Brain pericyte (primary cell): ENCODE data around the gene CFAP53.
"Not testable (repeated sequence)": the region's sequence is repeated elsewhere in the genome, so short reads cannot be mapped to it uniquely, and the experiment has no call there.

Experiments
- DNase-seq: peaks from one replicate; pipeline ENCODE4 v3.0.0-alpha.2; 2012; ENCODE audit warnings: low read depth, low spot score

CFAP53 gene

DNA sequence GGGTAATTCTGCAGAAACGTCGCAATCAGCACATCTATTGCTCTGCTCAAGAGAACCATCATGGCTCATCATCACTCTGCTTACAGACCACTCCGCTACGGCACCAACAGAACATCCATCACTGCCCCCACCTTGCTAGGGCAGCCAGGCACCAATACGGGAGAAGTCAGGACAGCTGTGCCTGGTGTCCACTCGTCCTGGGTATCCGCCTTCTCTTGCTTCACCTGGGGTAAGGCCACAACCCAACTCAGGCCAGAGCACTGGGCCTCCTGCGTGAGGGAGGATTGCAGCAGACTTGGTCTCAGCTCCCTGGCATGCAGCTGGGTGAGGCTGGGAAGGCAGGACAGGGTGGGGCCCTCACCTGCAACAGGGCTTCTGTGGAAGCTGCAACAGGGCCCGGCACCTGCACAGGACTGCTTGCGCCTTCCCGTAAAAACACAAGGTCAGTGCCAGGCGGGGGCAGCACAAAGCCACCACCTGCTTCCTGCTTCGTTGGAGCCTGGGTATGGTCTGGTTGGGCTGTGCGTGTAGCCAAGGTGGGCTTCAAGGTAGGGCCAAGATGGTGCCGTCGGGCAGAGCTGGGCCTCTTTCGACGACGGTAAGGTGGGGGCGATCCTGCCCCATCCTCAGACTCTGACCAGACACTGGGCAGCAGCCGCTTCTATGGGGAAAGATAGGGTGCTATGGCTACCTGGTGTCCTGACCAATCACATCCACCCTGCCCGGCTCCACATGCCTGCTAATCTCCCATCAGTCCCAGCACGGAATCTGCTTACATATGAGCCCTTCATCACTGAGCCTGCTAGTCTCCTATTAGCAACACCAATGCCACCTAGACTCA is 7.1 kb upstream of the CFAP53 start:
- DNase-seq, result no peak

DNA sequence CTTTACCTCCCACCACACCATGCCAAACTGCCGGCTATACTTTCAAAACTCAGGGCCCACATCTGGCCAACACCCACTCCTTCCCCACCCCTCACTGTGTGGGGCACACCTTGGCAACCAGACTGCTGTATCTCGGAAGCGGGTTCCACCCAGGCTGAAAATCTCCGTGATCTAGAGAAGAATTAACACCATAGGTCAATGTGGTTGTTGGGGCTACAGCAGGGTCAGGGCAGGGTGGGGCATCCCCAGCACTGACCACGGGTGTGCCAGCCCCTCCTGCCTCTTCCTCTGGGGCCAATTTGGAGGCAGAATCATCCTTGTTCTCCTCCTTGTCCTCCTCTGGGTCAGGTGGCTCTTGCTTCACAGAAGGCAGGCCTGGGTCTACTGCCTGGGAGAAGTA is 6.3 kb upstream of the CFAP53 start:
- DNase-seq, result no peak

DNA sequence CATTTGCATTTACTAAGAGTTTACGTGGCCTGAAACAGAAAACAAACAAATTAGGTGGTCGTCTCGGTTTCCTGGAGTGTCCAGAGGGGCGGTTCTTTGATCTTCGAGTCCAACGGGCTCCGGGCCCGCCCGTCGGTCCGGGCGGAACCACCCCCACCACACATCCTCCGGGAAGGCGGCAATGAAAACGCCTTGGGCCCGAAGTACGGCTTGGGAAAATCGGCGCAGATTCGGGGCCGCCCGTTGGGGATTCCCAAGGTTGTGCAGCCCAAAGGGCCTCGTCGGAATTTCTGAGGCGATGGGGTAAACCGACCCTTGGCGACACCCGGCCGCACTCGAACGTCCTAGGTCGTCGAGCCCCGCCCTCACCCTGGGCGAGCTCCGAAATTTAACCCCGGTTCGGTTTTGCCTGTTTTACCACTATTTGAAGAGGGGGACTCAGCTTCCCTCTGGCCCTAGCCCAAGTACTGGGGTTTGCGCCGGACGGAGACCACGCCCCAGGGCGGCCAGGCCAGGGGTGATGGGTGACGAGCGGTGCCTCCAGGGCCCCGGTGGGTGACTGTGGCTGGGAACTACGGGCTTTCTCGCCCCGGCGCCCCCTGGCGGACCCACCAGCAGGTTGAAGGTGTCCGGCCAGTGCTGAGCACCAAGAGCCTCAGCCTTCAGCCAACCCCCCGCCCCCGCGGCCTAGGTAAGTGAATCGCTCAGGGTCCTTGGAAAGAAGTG is 1.9 kb upstream of the CFAP53 start:
- no peak for DNase-seq

DNA sequence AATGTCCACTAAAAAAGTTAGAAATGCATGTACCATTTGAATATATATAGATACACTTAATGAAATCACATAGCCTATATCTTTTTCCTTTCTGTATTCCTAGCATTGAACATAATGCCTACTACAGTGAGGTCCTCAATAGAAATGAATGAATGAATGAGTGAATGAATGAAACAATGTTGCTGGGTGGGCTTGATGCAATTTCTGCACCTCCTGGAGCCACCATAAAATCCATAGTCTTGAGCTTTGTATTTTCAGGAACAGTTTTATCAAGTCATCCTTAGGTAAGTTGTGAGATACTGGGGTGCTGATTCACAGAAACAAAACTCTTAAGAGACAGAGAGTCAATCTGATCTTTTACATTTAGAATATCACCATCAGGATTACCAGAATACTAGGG is 3.3 kb downstream of the CFAP53 start:
- DNase-seq, result no peak

DNA sequence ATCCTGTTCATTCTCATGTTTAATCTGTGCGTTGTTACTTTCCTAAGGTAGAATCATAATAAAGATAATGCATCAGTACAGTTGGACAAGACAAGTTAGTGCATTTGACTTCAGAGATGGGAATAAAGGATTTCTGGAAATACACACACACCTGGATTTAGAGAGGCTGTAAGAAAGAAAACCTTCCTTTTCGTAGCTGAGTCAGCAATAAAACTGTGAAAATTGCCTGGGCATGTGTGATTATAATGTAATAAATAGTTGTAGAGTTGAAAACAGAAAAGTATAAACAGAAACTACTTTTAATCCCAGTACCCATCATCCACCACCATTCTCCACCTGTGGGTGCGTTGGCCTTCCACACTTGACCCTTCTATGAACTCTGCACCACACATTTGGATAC is 15.4 kb downstream of the CFAP53 start:
- no peak for DNase-seq

DNA sequence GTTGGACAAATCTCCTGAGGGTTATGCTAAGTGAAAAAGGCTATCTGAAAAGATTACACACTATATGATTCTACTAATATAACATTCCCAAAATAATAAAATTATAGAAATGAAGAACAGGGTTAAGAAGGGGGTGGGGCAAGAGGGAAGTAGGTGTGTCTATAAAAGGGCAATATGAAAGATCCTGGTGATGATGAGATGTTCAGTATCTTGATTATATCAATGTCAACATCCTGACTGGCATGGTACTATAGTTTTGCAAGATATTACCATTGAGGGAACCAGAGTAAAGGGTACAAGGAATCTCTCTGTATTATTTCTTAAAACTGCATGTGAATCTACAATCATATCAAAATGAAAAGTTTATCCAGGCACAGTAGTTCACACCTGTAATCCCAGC is 16.7 kb downstream of the CFAP53 start:
- no peak for DNase-seq

DNA sequence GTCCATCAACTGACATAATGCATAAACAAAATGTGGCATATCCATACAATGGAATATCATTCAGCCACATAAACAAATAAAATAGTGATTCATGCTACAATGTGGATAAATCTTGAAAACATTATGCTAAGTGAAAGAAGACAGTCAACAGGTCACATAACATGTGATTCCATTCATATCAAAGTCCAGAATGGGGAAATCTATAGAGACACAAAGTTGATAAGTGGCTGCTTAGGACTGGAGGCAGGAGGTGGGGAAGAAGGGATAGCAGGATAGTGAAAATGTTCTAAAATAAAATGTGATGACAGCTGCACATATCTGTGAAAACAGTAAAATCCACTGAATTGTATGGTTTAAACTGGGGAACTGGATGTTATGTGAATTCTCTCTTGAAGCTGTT is 18.7 kb downstream of the CFAP53 start:
- no peak for DNase-seq

DNA sequence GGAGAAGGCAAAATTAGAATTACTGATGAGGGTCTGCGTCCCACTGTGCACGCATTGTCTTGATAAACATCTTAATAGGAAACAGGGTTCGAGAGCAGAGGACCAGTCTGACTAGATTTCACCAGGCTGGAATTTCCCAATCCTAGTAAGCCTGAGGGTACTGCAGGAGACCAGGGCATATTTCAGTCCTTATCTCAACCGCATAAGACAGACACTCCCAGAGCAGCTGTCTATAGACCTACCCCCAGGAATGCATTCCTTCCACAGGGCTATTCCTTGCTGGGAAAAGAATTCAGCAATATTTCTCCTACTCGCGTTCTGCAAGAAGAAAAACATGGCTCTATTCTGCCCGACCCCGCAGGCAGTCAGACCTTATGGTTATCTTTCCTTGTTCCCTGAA is 24.5 kb downstream of the CFAP53 start:
- not testable (repeated sequence) for DNase-seq

DNA sequence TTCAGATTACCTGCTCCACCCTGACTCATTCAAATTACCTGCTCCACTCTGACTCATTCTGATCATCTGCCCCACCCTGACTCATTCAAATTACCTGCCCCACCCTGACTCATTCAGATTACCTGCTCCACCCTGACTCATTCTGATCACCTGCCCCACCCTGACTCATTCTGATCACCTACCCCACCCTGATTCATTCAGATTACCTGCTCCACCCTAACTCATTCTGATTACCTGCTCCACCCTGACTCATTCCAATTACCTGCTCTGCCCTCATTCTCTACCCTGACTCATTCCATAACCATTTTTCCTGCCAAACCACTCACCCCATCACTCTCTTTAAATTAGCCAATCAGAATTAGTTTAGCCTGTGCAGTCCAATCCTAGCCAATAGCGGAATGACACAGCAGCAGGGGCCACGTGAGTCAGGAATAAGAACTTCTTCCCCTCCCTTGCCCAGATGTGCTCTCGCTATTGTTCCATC is 26.2 kb downstream of the CFAP53 start:
- no peak for DNase-seq

DNA sequence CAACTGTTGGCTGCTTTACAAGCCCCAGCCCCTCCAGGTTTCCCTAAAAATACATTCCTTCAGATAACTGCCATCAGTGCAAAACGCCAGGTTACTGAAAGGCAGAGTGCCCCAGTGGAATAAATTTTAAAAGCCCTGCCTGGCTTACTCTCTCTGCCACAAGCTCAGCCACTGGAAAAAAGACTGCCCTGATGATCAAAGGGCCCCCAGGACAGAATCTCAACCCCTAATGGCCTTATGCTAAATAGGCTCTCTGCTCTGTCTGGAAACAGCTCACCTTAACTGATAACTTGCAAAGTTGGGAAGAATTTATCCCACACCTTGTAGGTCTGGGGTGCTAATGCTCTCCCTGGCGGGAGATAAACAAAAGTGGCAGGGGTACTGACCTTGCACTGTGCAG is 33.9 kb downstream of the CFAP53 start:
- no peak for DNase-seq

DNA sequence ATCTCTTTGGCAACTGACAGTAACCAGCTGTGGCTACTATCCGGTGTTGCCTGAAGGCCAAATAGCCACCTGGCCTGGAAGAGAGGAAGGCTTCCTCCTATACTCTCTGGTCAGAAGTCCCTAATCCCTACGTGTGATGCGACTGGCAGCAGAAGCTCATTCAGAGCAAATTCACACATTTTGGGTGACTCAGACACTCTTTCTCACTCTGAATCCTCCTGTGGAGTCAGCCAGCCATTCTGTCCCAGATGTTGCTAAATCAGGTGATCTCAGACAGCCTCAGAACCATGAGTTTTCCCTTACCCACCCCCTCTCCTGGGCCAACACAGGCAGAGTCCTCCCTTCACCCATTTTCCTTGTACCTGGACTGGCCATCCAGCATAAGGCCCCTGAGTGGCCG is 34.7 kb downstream of the CFAP53 start:
- DNase-seq, result no peak

DNA sequence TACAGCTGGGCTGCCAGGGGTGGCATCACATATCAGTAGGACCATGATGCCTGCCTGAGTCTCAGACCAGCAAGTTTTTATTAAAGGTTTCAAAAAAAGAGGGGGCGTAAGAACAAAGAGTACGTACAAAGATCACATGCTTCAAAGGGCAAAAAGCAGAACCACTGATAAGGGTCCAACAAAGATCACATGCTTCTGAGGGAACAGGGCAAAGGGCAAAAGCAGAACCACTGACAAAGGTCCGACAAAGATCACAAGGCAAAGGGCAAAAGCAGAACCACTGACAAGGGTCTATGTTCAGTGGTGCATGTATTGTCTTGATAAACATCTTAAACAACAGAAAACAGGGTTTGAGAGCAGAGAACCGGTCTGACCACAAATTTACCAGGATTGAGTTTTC is 46.0 kb downstream of the CFAP53 start:
- DNase-seq, result not testable (repeated sequence)

DNA sequence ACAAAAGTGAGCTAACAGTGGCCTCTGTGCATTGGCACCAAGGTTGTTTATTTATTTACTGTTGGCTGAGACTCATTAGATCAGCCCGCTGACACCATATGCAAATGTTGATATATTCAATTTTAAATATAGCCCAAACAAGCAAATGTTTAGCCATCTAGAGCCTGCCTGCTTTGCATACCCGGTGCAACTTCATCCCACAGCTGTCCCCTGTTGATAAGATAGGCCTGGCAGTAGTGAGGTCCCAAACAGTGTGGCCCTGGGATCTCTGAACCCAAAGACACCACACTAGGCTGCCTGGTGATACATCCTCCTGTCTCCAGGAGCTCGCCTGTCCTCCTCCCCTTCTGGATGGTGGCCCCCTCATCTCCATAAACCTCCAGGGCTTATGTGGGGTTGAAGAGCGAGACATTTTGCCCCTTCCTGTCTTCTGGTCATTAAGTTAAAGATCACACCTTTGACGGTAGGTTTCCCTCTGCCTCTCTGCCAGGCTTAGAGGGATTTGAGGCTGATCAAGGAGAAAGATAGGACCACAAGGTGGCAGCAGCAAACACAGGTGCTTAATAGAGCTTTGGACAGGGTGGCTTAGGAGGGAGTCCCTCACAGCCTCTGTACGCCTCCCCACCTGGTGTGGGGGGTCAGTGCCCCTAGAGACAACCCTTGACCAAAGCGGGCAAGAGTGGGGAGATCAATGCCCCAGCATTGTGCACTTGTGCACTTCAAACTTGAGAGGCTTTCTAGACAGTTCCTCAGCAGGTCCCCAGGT is 47.7 kb downstream of the CFAP53 start:
- no peak for DNase-seq

DNA sequence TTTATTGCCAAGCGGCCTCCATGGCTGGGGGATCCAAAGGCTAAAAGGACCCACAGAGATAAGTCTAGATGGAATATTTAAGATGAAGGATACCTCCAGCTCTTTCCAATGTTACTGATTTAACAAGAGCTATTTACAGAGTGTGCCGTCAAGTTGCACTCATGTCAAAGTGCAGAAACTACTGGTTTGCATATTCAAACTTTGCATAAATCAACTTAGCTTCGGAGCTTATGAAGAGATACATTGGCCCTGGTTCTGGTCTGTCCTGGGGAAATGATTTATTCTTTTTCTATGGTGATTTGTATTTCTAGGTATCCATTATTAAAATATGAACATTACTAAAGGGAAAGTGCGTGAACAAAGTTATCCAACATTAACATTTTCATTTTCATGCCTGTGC is 57.0 kb downstream of the CFAP53 start:
- DNase-seq, result no peak

DNA sequence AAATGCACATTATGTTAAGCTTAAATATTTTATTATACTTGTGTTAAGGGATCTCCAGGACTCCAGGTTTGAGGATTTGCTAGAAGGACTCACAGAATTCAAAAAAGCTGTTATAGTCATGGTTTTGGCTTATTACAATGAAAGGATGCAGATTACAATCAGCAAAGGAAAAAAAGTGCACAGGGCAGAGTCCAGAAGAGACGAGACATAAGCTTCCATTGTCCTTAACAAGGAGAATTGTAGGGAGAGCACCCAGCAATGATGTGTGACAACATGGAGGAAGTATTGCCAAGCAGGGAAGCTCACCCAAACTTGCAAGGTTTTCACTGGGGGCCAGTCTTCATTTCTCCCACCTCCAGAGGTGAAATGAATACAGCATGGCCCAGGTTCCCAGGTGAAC is 58.6 kb downstream of the CFAP53 start:
- DNase-seq, result no peak

DNA sequence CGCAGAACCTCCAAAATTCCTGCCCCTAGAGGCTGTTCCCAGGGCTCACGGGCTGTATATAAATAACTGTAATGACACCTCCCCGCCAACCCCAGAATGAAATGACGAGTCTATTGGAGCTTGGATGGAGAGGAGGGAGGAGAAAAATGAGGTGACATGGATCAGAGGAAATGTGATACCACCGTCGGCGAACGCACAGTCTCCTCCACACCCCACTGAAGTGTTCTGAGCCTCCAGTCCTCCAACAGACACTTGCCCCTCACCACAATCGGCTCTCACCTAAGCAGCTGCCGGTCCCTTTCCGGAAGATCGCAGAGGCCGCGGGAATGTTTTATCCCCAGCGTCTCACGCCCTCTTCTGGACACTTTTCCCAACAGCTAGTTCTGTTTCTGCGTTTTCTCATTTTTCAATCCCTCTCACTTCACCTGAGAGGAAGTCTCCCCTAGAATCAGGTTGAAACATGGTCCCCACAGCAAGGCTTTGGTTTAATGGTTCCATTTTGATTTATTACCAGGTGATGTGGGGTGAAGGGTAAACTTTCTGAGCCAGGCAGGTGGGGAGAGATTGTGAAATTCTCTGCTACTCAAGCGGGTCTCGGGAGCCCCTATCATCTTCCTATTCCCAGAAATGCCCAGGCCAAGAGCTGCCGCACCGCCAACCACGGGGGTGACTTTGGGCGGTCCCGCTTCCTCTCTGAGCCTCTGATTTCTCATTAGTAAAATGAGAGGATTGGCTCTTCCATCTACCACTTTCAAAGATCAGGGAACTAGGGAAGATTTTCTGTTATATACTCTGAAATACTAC is 62.3 kb downstream of the CFAP53 start:
- DNase-seq, result no peak

DNA sequence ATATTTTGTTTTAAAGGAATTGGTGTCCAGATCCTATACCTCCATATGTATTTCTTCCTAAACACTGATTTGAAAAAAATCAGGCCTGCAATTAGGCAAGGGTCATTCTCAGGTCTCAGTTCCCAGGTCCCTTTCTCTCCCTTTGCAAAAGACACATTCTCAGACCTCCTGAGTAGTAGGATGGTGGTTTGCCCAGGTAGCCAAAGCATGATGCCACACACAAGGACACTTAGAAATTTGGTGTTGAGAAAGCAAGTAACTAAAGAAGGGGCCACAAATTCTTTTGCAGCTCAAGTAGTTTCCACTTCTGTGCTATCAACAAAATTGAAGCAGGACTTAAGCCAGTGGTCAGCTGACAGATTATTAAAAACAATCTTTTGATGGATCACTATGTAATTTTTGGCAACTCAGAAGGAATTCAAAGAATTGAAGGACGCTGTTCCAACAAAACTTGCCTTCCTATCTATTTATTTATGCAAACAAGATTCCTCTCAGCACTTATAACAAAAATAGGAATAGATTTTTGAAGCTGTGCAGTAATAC is 64.7 kb downstream of the CFAP53 start:
- no peak for DNase-seq

DNA sequence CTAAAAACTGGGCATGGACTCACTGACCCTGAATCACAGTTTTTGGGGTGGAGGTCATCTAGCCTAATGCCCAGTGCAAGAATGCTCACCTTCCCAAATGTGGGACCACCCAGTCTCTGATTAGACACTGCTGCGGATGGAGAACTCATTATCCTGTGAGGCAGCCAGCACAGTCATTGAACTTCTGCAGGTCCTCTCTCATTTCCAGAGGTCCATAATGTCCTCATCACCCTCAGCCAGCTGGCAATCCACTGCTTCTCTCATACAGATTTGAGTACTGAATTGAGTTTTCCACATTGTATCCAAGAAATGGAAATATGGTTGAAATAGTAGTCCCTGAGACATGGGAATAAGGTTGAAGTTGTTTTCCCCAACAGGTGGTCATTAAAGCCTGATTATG is 66.4 kb downstream of the CFAP53 start:
- DNase-seq, result no peak

DNA sequence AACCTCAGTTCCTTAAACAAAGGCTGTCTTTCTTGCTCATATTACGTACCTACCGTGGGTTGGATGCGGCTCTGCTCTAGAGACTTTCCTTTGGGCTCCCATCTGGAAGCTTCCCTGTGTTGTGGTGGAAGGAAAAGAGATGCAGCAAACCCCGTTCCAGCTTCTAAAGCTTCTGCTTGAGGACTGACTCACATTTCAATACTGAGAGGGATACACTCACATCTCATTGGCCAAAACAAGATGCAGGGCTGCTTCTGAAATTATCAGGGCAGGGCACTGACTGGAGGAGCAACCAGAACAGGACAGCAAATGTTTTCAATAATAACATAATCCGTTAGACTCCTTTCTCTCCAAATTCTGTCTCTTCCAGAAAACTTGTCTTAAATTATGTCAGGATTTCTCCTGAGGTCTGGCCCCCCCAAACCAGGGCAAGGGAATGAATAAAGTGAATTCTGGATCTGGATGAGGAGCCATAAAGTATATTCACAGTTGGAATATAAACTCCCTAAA is 66.9 kb downstream of the CFAP53 start:
- no peak for DNase-seq

DNA sequence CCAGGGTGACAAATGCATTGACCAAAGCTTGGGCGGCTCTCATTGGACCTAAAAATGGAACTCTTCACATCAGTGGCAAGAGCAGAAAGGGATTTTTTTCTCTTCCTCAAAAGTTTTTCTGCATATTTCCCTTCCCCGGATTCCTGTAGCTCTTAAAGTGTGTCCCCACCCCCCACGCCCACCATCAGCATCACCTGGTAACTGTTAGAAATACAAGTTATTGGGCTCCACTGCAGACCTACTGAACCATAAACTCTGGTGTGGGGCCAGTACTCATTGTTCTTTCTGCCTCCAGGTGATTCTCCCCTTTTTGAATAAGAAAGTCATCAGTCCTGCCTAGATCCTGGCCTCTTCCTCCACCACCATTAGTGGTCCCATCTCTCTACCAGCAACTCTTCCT is 70.0 kb downstream of the CFAP53 start:
- DNase-seq, result no peak

DNA sequence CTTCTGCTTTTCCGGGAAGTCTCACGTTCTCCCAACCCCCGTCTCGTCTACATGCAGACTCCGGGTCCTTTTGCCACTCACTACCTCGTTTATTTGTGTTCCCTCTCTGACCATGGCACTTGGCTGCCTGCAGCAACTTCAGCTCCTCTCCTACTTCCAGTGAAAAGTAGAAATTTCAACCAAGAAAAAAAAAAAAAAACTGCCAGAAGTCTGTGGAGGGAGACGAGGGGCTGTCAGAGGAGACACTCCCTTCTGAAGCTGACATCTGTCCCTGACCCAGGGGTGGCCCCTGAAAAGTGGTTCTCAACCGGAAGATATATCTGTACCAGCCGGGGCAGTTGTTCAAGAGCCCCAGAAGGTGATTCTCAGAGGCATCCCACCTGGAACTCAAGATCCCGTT is 70.6 kb downstream of the CFAP53 start:
- no peak for DNase-seq
